Transverse colon (tissue), 4 donors: ENCODE measurements around the gene SMAD3.

Source experiments
- POLR2A ChIP-seq: fragments of 450-650 bp; IDR thresholded peaks from one replicate; pipeline ENCODE4 v1.6.1; 2016; ENCODE audit warnings: antibody characterized with exemption, mild to moderate bottlenecking, moderate library complexity
- POLR2AphosphoS5 ChIP-seq, 3 donors: sonication (generic); formaldehyde crosslinking; IDR thresholded peaks; one replicate each; pipeline ENCODE4 v1.6.1; 2016; ENCODE audit warnings: antibody characterized with exemption in 3 of 3
- TF ChIP-seq, protein P1 (sequence below), 5 experiments: fragments of 200-600 bp in 3 of 5; fragments of 450-650 bp in 2 of 5; sonication (generic) in 3 of 5; IDR thresholded peaks; 1 replicate in 2 of 5; 2 replicates in 3 of 5; pipeline ENCODE4 v1.5.1; 2016 to 2017; ENCODE audit warnings: antibody characterized with exemption in 5 of 5, inconsistent platforms in 3 of 5, mild to moderate bottlenecking in 2 of 5, moderate library complexity in 1 of 5

- TF ChIP-seq, protein P1, sequence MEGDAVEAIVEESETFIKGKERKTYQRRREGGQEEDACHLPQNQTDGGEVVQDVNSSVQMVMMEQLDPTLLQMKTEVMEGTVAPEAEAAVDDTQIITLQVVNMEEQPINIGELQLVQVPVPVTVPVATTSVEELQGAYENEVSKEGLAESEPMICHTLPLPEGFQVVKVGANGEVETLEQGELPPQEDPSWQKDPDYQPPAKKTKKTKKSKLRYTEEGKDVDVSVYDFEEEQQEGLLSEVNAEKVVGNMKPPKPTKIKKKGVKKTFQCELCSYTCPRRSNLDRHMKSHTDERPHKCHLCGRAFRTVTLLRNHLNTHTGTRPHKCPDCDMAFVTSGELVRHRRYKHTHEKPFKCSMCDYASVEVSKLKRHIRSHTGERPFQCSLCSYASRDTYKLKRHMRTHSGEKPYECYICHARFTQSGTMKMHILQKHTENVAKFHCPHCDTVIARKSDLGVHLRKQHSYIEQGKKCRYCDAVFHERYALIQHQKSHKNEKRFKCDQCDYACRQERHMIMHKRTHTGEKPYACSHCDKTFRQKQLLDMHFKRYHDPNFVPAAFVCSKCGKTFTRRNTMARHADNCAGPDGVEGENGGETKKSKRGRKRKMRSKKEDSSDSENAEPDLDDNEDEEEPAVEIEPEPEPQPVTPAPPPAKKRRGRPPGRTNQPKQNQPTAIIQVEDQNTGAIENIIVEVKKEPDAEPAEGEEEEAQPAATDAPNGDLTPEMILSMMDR (IDR thresholded peaks at IDR 0.05): peak in 1 of 5 experiments; percentile 17
- TF ChIP-seq POLR2A (no peak), POLR2AphosphoS5 (IDR thresholded peaks at IDR 0.05) (no peak)
Measured at GRCh38 chr15:67161881-67162280, 96.5 kb downstream of the SMAD3 start.
